ENCODE measurements around the gene RET. TPM values are rescaled to one million over a fixed set of nuclear protein-coding genes. Genes with fewer than 3 reads are reported as not detected.

The RET gene
- total RNA-seq, 2 donors from 2014 or later = 0.14 TPM; not detected in 1

DNA sequence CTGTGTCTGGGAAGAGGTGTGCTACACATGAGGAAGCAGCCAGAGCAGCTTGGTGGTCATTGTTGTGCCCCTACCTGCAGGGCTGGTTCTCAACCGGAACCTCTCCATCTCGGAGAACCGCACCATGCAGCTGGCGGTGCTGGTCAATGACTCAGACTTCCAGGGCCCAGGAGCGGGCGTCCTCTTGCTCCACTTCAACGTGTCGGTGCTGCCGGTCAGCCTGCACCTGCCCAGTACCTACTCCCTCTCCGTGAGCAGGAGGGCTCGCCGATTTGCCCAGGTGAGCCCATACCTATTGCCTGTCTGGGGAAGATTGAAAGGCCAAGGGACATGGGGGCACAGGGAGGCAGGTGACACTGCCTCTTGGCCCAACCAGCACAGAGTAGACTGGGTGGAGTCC, 32.1 kb downstream of the RET start:
- no peak for DNase-seq (ENCODE audit: low spot score)
- Histone ChIP-seq H3K27ac (no peak overlapping the region), H3K9me3 (no peaks in the 10 kb centered on the region), H3K4me1 (ENCODE audit: control insufficient read depth in 1 of 2, low read depth in 2 of 2) (peaks cover 0 to 8% of the 10 kb centered on the region in 2 donors), H3K27me3 (replicated peaks; ENCODE audit: insufficient read depth) (no peaks in the 10 kb centered on the region), H3K36me3 (no peaks in the 10 kb centered on the region), H3K4me3 (no peak overlapping the region)
- TF ChIP-seq, protein P1, sequence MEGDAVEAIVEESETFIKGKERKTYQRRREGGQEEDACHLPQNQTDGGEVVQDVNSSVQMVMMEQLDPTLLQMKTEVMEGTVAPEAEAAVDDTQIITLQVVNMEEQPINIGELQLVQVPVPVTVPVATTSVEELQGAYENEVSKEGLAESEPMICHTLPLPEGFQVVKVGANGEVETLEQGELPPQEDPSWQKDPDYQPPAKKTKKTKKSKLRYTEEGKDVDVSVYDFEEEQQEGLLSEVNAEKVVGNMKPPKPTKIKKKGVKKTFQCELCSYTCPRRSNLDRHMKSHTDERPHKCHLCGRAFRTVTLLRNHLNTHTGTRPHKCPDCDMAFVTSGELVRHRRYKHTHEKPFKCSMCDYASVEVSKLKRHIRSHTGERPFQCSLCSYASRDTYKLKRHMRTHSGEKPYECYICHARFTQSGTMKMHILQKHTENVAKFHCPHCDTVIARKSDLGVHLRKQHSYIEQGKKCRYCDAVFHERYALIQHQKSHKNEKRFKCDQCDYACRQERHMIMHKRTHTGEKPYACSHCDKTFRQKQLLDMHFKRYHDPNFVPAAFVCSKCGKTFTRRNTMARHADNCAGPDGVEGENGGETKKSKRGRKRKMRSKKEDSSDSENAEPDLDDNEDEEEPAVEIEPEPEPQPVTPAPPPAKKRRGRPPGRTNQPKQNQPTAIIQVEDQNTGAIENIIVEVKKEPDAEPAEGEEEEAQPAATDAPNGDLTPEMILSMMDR (IDR thresholded peaks at IDR 0.05) = no peak
- ATAC-seq (ENCODE audit: insufficient number of reproducible peaks, low FRiP score, low read depth) = no peak

DNA sequence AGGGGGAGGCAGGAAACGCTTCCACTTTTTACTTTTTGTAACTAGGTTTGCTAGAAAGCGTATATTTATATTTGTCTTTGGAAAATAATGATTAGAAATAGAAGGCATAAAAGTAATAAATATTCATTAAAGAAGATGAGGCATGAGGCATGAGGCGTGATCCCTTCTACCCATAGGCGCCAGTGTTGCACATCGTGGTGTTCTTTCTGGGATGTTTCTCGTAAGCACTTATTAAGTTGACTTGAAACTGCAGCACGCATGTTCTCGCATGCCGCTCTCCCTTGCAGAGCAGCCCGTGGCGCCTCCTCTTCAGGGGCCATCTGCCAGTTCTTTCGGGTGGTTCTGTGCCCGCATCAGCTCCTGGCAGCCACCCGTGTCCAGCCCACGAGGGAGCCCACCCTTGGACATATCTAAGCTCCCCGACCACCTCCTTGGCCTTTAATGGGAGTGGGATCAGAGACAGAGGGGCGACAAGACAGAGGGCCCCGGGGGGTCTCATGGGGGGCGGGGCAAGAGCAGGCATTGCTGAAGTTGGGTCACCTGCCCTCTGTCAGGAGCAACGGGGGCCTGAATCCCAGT, 32.9 kb downstream of the RET start:
- Histone ChIP-seq H3K27ac (no peak overlapping the region), H3K4me3 (no peak overlapping the region), H3K36me3 (no peaks in the 10 kb centered on the region), H3K9me3 (no peaks in the 10 kb centered on the region), H3K27me3 (replicated peaks; ENCODE audit: insufficient read depth) (no peaks in the 10 kb centered on the region), H3K4me1 (ENCODE audit: control insufficient read depth in 1 of 2, low read depth in 2 of 2) (peaks cover 0 to 5% of the 10 kb centered on the region in 2 donors)
- TF ChIP-seq, protein P1 (IDR thresholded peaks at IDR 0.05) = no peak
- no peak for DNase-seq (ENCODE audit: low spot score)
- ATAC-seq (ENCODE audit: insufficient number of reproducible peaks, low FRiP score, low read depth) = no peak

DNA sequence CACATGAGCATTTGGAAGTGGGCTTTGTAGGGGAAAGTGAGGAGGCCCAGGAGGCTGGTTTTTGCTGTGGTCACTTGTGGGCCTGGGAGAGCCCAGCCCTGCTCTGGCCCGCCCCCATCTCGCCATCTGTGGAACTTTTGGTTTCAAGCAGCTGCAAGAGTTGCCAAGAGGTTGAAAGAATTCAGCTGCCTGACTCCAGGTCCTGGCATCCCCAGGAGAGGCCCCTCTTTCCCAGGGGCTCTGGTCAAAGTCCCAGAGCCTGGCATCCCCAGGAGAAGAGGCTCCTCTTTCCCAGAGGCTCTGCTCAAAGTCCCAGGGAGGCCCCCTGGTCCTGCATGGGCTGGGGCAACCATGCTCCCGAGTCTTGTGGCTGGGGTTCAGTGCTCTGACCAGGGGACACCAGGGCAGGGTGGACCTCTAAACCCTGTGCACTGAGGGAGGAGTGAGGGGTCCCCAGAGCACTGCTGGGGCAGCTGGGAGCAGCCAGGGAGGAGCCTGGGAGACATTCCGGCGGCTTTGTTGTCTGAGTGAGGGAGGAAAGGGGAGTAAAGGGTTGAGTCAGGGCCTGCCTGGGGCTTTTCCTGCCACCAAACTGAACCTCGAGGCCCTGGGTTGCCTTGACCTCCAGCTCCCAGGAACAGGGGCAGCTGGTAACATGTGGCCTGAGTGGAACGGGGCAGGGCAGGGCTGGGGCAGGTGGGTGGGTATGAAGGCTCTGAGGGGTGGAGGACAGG, 33.6 kb downstream of the RET start:
- Histone ChIP-seq H3K27me3 (replicated peaks; ENCODE audit: insufficient read depth) (no peaks in the 10 kb centered on the region), H3K27ac (no peak overlapping the region), H3K4me1 (ENCODE audit: control insufficient read depth in 1 of 2, low read depth in 2 of 2) (no peaks in the 10 kb centered on the region), H3K36me3 (no peaks in the 10 kb centered on the region), H3K4me3 (no peak overlapping the region), H3K9me3 (no peaks in the 10 kb centered on the region)
- ATAC-seq (ENCODE audit: insufficient number of reproducible peaks, low FRiP score, low read depth) (no peak), DNase-seq (ENCODE audit: low spot score) (no peak)
- TF ChIP-seq, protein P1 (IDR thresholded peaks at IDR 0.05) = no peak

DNA sequence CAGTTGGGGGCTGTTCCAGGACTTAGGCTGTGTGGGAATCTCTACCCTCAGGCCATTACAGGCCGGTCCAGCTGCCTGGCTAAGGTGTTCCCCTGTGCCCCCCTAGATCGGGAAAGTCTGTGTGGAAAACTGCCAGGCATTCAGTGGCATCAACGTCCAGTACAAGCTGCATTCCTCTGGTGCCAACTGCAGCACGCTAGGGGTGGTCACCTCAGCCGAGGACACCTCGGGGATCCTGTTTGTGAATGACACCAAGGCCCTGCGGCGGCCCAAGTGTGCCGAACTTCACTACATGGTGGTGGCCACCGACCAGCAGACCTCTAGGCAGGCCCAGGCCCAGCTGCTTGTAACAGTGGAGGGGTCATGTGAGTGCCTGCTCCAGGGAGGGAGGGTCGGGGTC, 34.2 kb downstream of the RET start:
- Histone ChIP-seq H3K27ac (no peak overlapping the region), H3K9me3 (no peaks in the 10 kb centered on the region), H3K27me3 (replicated peaks; ENCODE audit: insufficient read depth) (no peaks in the 10 kb centered on the region), H3K36me3 (no peaks in the 10 kb centered on the region), H3K4me1 (ENCODE audit: control insufficient read depth in 1 of 2, low read depth in 2 of 2) (no peaks in the 10 kb centered on the region), H3K4me3 (no peak overlapping the region)
- ATAC-seq (ENCODE audit: insufficient number of reproducible peaks, low FRiP score, low read depth) (no peak), DNase-seq (ENCODE audit: low spot score) (no peak)
- TF ChIP-seq, protein P1 (IDR thresholded peaks at IDR 0.05) = no peak

DNA sequence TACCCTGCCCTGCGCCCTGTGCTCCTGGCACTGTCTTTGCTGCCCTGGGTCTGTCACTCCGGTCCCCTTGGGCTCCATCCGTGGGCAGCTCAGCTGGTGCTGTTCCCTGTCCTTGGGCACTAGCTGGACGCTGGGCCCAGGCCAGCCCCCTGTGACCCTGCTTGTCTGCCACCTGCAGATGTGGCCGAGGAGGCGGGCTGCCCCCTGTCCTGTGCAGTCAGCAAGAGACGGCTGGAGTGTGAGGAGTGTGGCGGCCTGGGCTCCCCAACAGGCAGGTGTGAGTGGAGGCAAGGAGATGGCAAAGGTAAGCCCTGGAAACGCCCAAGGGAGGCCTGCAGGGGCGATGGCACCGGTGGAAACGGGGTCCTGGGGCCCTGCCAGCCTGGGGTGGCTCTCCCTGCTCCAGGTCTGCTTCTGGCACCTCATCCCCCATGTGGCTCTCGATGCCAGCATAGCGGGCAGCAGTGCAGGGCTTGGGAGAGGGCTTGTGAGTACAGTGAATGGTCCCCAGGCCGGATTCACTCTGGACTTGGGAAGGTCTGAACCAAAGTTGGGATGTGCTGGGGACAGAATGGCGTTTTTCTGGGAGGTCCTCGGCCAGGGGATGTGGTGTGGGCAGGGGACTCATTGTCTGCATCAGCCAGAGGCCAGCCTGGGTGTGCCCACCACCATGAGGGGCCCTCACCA, 35.2 kb downstream of the RET start:
- no peaks in the 10 kb centered on the region for H3K4me1 ChIP-seq (ENCODE audit: control insufficient read depth in 1 of 2, low read depth in 2 of 2)
- no peak for DNase-seq (ENCODE audit: low spot score)

More for the DNA sequence above, 35.2 kb downstream of the RET start:
- H3K27ac ChIP-seq = no peak overlapping the region
- H3K36me3 ChIP-seq = no peaks in the 10 kb centered on the region
- no peak overlapping the region for H3K4me3 ChIP-seq
- ATAC-seq (ENCODE audit: insufficient number of reproducible peaks, low FRiP score, low read depth) = no peak
- TF ChIP-seq, protein P1 (IDR thresholded peaks at IDR 0.05) = no peak
- no peaks in the 10 kb centered on the region for H3K9me3 ChIP-seq
- H3K27me3 ChIP-seq (replicated peaks; ENCODE audit: insufficient read depth) = no peaks in the 10 kb centered on the region

All from thoracic aorta (tissue), 2 donors.